HepG2 (cell line): ENCODE data around the gene CSRP3. TPM values are rescaled to one million over a fixed set of nuclear protein-coding genes. Genes with fewer than 3 reads are reported as not detected.
A peak's percentile ranks its signal among the peaks of the same experiment; 100 is the strongest.

ENCODE experiments used
- ARID4A ChIP-seq: sonication (generic); formaldehyde crosslinking; IDR thresholded peaks from 2 replicates; pipeline ENCODE4 v1.5.0; 2020; ENCODE audit warnings: mild to moderate bottlenecking, missing genetic modification reagents, borderline replicate concordance
- ATRX ChIP-seq: sonication (generic); formaldehyde crosslinking; IDR thresholded peaks from 2 replicates; pipeline ENCODE4 v1.4.0; 2020; ENCODE audit warnings: missing genetic modification reagents, borderline replicate concordance
- GTF2F1 ChIP-seq: fragments of 150-350 bp; IDR thresholded peaks from 2 replicates; pipeline ENCODE4 v1.6.1; 2014; ENCODE audit warnings: low read length
- KDM5B ChIP-seq: sonication (generic); formaldehyde crosslinking; IDR thresholded peaks from 2 replicates; pipeline ENCODE4 v1.4.0; 2020; ENCODE audit warnings: missing genetic modification reagents, mild to moderate bottlenecking, borderline replicate concordance
- NONO ChIP-seq, 2 experiments: fragments of 450-650 bp in 1 of 2; sonication (generic) in 1 of 2; formaldehyde crosslinking in 1 of 2; IDR thresholded peaks in 1 of 2; conservative IDR thresholded peaks in 1 of 2; 2 replicates each; pipeline versions ENCODE4 v1.6.1 to v1.8.0; 2017 to 2022; ENCODE audit warnings: mild to moderate bottlenecking in 1 of 2, missing genetic modification reagents in 1 of 2, moderate library complexity in 1 of 2
- PHF20 ChIP-seq: sonication (generic); formaldehyde crosslinking; IDR thresholded peaks from 2 replicates; pipeline ENCODE4 v1.5.0; 2020; ENCODE audit warnings: mild to moderate bottlenecking, missing genetic modification reagents
- ZNF235 ChIP-seq: sonication (generic); formaldehyde crosslinking; IDR thresholded peaks from 2 replicates; pipeline ENCODE4 v1.8.1; 2023; ENCODE audit warnings: mild to moderate bottlenecking, missing genetic modification reagents, borderline replicate concordance
- ZNF564 ChIP-seq: sonication (generic); formaldehyde crosslinking; IDR thresholded peaks from 2 replicates; pipeline ENCODE4 v1.8.1; 2023; ENCODE audit warnings: mild to moderate bottlenecking, missing genetic modification reagents
- polyA plus RNA-seq, 8 experiments: library from polyadenylated mRNA; depleted of rRNA in 3 of 8; stranded (reverse) in 7 of 8; unstranded in 1 of 8; fragments of >200 nt; fragmentation: Illumina TruSeq in 4 of 8; extraction: Trizol in 4 of 8; gene quantifications; 2 replicates each; pipeline versions ENCODE4 v1.2.1 to v1.2.3, GENCODE V29; 2011 to 2016; ENCODE audit warnings: low read depth in 4 of 8, missing spikeins in 1 of 8, mixed read lengths in 1 of 8; ENCODE audit not compliant: insufficient read depth in 1 of 8
- total RNA-seq, 5 experiments: library from RNA; depleted of rRNA; stranded (reverse); fragments of >200 nt; fragmentation: Illumina TruSeq; extraction: Trizol; gene quantifications; 2 replicates each; pipeline ENCODE4 v1.2.3, GENCODE V29; 2016; ENCODE audit warnings: low read depth in 1 of 5
- TF ChIP-seq, protein P1 (sequence below): sonication (generic); formaldehyde crosslinking; IDR thresholded peaks from 2 replicates; pipeline ENCODE4 v1.8.0; 2022; ENCODE audit warnings: mild to moderate bottlenecking, missing genetic modification reagents, moderate library complexity
- TF ChIP-seq, protein P2 (sequence below): sonication (generic); formaldehyde crosslinking; IDR thresholded peaks from 2 replicates; pipeline ENCODE4 v1.8.1; 2022; ENCODE audit warnings: low read depth, mild to moderate bottlenecking, missing genetic modification reagents

The CSRP3 gene
- total and polyA plus RNA-seq, 2 of the 13 experiments (the other 11 are each of a cell fraction or from before 2014, with no cell fraction given) = not detected

- TF ChIP-seq ZNF235 (CRISPR knock-in tag) (0 out of 2 replicates have a peak, but pooled peaks have one; percentile 31), KDM5B (CRISPR knock-in tag) (peak; percentile 23; the same call in 1 of the 2 replicates), ARID4A (CRISPR knock-in tag) (peak; percentile 35; the same call in 1 of the 2 replicates), GTF2F1 (no peak), ATRX (CRISPR knock-in tag) (no peak), PHF20 (CRISPR knock-in tag) (no peak), NONO (IDR thresholded peaks at IDR 0.05) (no peak), NONO (CRISPR knock-in tag; conservative IDR thresholded peaks at IDR 0.05) (peak; percentile 34; the same call in 1 of the 2 replicates), ZNF564 (CRISPR knock-in tag) (peak; percentile 37; the same call in 1 of the 2 replicates)
- TF ChIP-seq, protein P1, sequence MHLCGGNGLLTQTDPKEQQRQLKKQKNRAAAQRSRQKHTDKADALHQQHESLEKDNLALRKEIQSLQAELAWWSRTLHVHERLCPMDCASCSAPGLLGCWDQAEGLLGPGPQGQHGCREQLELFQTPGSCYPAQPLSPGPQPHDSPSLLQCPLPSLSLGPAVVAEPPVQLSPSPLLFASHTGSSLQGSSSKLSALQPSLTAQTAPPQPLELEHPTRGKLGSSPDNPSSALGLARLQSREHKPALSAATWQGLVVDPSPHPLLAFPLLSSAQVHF (CRISPR knock-in tag) = peak; percentile 50; the same call in 1 of the 2 replicates
- TF ChIP-seq, protein P2, sequence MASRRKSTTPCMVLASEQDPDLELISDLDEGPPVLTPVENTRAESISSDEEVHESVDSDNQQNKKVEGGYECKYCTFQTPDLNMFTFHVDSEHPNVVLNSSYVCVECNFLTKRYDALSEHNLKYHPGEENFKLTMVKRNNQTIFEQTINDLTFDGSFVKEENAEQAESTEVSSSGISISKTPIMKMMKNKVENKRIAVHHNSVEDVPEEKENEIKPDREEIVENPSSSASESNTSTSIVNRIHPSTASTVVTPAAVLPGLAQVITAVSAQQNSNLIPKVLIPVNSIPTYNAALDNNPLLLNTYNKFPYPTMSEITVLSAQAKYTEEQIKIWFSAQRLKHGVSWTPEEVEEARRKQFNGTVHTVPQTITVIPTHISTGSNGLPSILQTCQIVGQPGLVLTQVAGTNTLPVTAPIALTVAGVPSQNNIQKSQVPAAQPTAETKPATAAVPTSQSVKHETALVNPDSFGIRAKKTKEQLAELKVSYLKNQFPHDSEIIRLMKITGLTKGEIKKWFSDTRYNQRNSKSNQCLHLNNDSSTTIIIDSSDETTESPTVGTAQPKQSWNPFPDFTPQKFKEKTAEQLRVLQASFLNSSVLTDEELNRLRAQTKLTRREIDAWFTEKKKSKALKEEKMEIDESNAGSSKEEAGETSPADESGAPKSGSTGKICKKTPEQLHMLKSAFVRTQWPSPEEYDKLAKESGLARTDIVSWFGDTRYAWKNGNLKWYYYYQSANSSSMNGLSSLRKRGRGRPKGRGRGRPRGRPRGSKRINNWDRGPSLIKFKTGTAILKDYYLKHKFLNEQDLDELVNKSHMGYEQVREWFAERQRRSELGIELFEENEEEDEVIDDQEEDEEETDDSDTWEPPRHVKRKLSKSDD (CRISPR knock-in tag) = no peak
Observed at GRCh38 chr11:19241260-19242178, 39.7 kb upstream of the CSRP3 start (continued).
